Keratinocyte (primary cell): ENCODE results near the gene GLDC. TPM values are rescaled to one million over a fixed set of nuclear protein-coding genes. Genes with fewer than 3 reads are reported as not detected.
A peak's percentile ranks its signal among the peaks of the same experiment; 100 is the strongest.

Source experiments
- DNase-seq: peaks from one replicate; pipeline ENCODE4 v3.0.0-alpha.2; 2011; ENCODE audit warnings: low read depth, missing footprints, low spot score
- FAIRE-seq: peaks from 2 replicates; lab custom pipeline; 2011; peaks lifted over from hg19 to GRCh38; lab: Jason Lieb, UNC
- H2AFZ ChIP-seq: 2 replicates; pipeline ENCODE4 v1.6.0; 2012; ENCODE audit warnings: low read length, control low read depth, inconsistent platforms; ENCODE audit not compliant: control insufficient read depth
- H3K27ac ChIP-seq: 2 replicates; pipeline ENCODE4 v1.5.1; 2011; ENCODE audit warnings: low read length; ENCODE audit not compliant: control insufficient read depth, insufficient read depth
- H3K27me3 ChIP-seq: 3 replicates; pipeline ENCODE4 v1.6.0; 2011; ENCODE audit warnings: low read length; ENCODE audit not compliant: control insufficient read depth, insufficient read depth; ENCODE audit errors: extremely low read depth
- H3K36me3 ChIP-seq, 2 experiments: 2 replicates in 1 of 2; 3 replicates in 1 of 2; pipeline ENCODE4 v1.5.1; 2011; ENCODE audit warnings: low read length in 2 of 2, mild to moderate bottlenecking in 1 of 2; ENCODE audit not compliant: control insufficient read depth in 2 of 2, insufficient read depth in 2 of 2; ENCODE audit errors: extremely low read depth in 1 of 2
- H3K4me1 ChIP-seq: 3 replicates; pipeline ENCODE4 v1.5.1; 2011; ENCODE audit warnings: low read length; ENCODE audit not compliant: control insufficient read depth, insufficient read depth; ENCODE audit errors: extremely low read depth
- H3K4me2 ChIP-seq: 3 replicates; pipeline ENCODE4 v1.6.0; 2011; ENCODE audit warnings: low read depth, low read length; ENCODE audit not compliant: control insufficient read depth, insufficient read depth; ENCODE audit errors: extremely low read depth
- H3K4me3 ChIP-seq, 3 experiments: fragments of 200-600 bp in 1 of 3; sonication (generic) in 1 of 3; 2 replicates in 2 of 3; 3 replicates in 1 of 3; pipeline ENCODE4 v1.5.1; 2011 to 2016; ENCODE audit warnings: low read length in 3 of 3, mild to moderate bottlenecking in 3 of 3, control low read depth in 2 of 3, inconsistent platforms in 1 of 3, low read depth in 1 of 3, mixed read lengths in 1 of 3, mixed run types in 1 of 3, moderate library complexity in 1 of 3; ENCODE audit not compliant: control insufficient read depth in 2 of 3, insufficient read depth in 2 of 3; ENCODE audit errors: extremely low read depth in 1 of 3
- H3K79me2 ChIP-seq: 2 replicates; pipeline ENCODE4 v1.6.0; 2012; ENCODE audit warnings: low read length; ENCODE audit not compliant: control insufficient read depth, insufficient read depth
- H3K9ac ChIP-seq: 3 replicates; pipeline ENCODE4 v1.6.0; 2011; ENCODE audit warnings: low read length; ENCODE audit not compliant: control insufficient read depth, insufficient read depth; ENCODE audit errors: extremely low read depth
- H3K9me1 ChIP-seq: 3 replicates; pipeline ENCODE4 v1.6.0; 2011; ENCODE audit warnings: low read length; ENCODE audit not compliant: control insufficient read depth, insufficient read depth; ENCODE audit errors: extremely low read depth
- H3K9me3 ChIP-seq: 2 replicates; pipeline ENCODE4 v1.5.1; 2012; ENCODE audit warnings: low read depth, low read length; ENCODE audit not compliant: control insufficient read depth
- H4K20me1 ChIP-seq: 3 replicates; pipeline ENCODE4 v1.6.0; 2011; ENCODE audit warnings: low read length; ENCODE audit not compliant: control insufficient read depth, insufficient read depth; ENCODE audit errors: extremely low read depth
- EZH2 ChIP-seq: IDR thresholded peaks from one replicate; pipeline ENCODE4 v1.6.1; 2012; ENCODE audit warnings: inconsistent platforms, mild to moderate bottlenecking, low read length, moderate library complexity
- dilution Hi-C: fragments of 300-500 bp; cut with MboI; formaldehyde crosslinking; loops from one replicate; pipeline ENCODE4 v1.7.0; 2020; ENCODE audit warnings: low sequenced_read_pairs; ENCODE audit not compliant: extremely low pct_ligation_motif_present
- polyA plus RNA-seq, 5 experiments: library from polyadenylated mRNA; depleted of rRNA in 3 of 5; stranded (reverse) in 3 of 5; stranded (forward) in 1 of 5; unstranded in 1 of 5; fragments of >200 nt; gene quantifications; 1 replicate in 1 of 5; 2 replicates in 3 of 5; 3 replicates in 1 of 5; pipeline versions ENCODE4 v1.2.1 to v1.2.3, GENCODE V29; 2011 to 2012; ENCODE audit warnings: missing spikeins in 2 of 5, low read depth in 1 of 5, low replicate concordance in 1 of 5
- TF ChIP-seq, protein P1 (sequence below), 3 experiments: IDR thresholded peaks in 1 of 3; conservative IDR thresholded peaks in 1 of 3; optimal IDR thresholded peaks in 1 of 3; 2 replicates in 2 of 3; 3 replicates in 1 of 3; pipeline versions ENCODE3 to v1.5.1; 2011; ENCODE audit warnings: low read length in 3 of 3, mild to moderate bottlenecking in 3 of 3, moderate library complexity in 2 of 3, control low read depth in 1 of 3, inconsistent platforms in 1 of 3; ENCODE audit not compliant: insufficient read depth in 2 of 3; ENCODE audit errors: extremely low read depth in 1 of 3

Gene GLDC
- polyA plus RNA-seq, 1 donor (not counting 4 experiments of a cell fraction or from before 2014, with no cell fraction given) = 0.69 TPM

GRCh38 chr9:6553866-6554265 is 91.7 kb downstream of the GLDC start:
- H3K27ac ChIP-seq = no peak overlapping the region
- FAIRE-seq = no peak
- H3K4me3 ChIP-seq = no peak overlapping the region
- no peaks in the 10 kb centered on the region for H3K79me2 ChIP-seq
- H4K20me1 ChIP-seq = no peaks in the 10 kb centered on the region
- no peaks in the 10 kb centered on the region for H3K9me3 ChIP-seq
- no peak for TF ChIP-seq EZH2
- TF ChIP-seq, protein P1, sequence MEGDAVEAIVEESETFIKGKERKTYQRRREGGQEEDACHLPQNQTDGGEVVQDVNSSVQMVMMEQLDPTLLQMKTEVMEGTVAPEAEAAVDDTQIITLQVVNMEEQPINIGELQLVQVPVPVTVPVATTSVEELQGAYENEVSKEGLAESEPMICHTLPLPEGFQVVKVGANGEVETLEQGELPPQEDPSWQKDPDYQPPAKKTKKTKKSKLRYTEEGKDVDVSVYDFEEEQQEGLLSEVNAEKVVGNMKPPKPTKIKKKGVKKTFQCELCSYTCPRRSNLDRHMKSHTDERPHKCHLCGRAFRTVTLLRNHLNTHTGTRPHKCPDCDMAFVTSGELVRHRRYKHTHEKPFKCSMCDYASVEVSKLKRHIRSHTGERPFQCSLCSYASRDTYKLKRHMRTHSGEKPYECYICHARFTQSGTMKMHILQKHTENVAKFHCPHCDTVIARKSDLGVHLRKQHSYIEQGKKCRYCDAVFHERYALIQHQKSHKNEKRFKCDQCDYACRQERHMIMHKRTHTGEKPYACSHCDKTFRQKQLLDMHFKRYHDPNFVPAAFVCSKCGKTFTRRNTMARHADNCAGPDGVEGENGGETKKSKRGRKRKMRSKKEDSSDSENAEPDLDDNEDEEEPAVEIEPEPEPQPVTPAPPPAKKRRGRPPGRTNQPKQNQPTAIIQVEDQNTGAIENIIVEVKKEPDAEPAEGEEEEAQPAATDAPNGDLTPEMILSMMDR (optimal IDR thresholded peaks at IDR 0.05 in 1 of 3, IDR thresholded peaks at IDR 0.05 in 1 of 3, conservative IDR thresholded peaks at IDR 0.05 in 1 of 3; ENCODE audit: extremely low read depth in 1 of 3, insufficient read depth in 2 of 3, low read length in 3 of 3) = no peak
- no peak overlapping the region for H3K9ac ChIP-seq
- no peaks in the 10 kb centered on the region for H3K27me3 ChIP-seq
- H3K4me1 ChIP-seq = peaks cover 5% of the 10 kb centered on the region
- DNase-seq = no peak
- H3K9me1 ChIP-seq = no peaks in the 10 kb centered on the region
- no peak overlapping the region for H3K4me2 ChIP-seq
- no peaks in the 10 kb centered on the region for H3K36me3 ChIP-seq
- H2AFZ ChIP-seq = no peak overlapping the region
- dilution Hi-C loops = no loop called here

GRCh38 chr9:6552498-6553121 is 92.9 kb downstream of the GLDC start:
- H3K4me2 ChIP-seq = no peak overlapping the region
- peak; percentile 51 for FAIRE-seq

More at GRCh38 chr9:6552498-6553121, 92.9 kb downstream of the GLDC start:
- H3K4me3 ChIP-seq = no peak overlapping the region
- H3K79me2 ChIP-seq = no peaks in the 10 kb centered on the region
- H4K20me1 ChIP-seq = no peaks in the 10 kb centered on the region
- no peaks in the 10 kb centered on the region for H3K9me3 ChIP-seq
- DNase-seq = no peak
- H3K27ac ChIP-seq = no peak overlapping the region
- peaks cover 5% of the 10 kb centered on the region for H3K4me1 ChIP-seq
- no peaks in the 10 kb centered on the region for H3K36me3 ChIP-seq
- H3K9me1 ChIP-seq = no peaks in the 10 kb centered on the region
- H3K9ac ChIP-seq = no peak overlapping the region
- H3K27me3 ChIP-seq = no peaks in the 10 kb centered on the region
- dilution Hi-C loops = no loop called here
- TF ChIP-seq, protein P1 (optimal IDR thresholded peaks at IDR 0.05 in 1 of 3, IDR thresholded peaks at IDR 0.05 in 1 of 3, conservative IDR thresholded peaks at IDR 0.05 in 1 of 3; ENCODE audit: extremely low read depth in 1 of 3, insufficient read depth in 2 of 3, low read length in 3 of 3) = no peak
- no peak for TF ChIP-seq EZH2
- no peak overlapping the region for H2AFZ ChIP-seq
